HG03025 (cell line): ENCODE data around the gene ACTC1.
"Not testable (repeated sequence)": the region's sequence is repeated elsewhere in the genome, so short reads cannot be mapped to it uniquely, and the experiment has no call there.

Source experiments
- ATAC-seq: cut with Tn5 transposase; IDR thresholded peaks from one replicate; pipeline ENCODE4 v1.9.1; 2021; ENCODE audit warnings: mild to moderate bottlenecking, moderate library complexity; ENCODE audit not compliant: unreplicated experiment, low FRiP score

Gene ACTC1

DNA sequence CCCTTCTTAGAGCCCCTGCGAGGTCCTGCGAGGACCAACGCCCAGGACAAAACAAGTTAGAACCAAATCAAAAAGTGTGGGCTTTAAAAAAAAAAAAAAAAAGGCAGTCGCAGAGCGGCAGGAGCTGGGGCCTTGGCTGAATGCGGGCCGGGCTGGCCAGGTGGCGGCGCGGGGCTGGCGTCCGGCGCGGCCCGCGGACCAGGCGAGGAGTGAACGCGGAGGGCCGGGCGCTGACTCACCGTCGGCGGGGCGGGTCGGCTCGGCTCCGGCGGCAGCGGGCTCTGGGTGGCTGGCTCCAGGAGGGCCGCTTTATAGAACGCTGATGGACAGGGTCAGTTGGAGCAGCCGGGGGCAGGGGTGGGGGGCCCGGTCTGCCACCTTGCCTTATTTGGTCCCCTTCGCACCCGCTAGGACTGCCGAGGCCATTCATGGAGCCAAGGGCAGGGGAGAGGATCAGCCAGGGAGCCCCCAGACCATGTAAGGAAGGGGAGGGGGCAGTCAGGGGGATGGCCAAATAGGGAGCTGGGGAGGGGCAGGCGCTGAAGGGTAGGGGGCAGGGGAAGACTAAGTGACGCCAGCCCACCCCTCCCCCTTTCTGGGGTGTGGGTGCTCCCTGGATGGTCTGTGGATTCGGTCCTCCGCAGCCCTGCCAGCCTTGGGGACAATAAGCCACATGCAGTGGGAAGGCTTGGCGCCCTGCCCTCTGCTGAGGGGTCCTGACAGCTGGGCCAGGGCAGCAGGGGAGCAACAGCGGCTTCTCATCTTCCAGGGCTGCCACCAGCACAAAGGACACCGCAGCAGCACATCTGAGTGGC, at the start of gene ACTC1:
Gene ACTC1, minus strand, starts transcription at position 283 of the 815 bp plus-strand sequence. CDS start 741 bp downstream, outside the sequence.
- no peak for ATAC-seq

DNA sequence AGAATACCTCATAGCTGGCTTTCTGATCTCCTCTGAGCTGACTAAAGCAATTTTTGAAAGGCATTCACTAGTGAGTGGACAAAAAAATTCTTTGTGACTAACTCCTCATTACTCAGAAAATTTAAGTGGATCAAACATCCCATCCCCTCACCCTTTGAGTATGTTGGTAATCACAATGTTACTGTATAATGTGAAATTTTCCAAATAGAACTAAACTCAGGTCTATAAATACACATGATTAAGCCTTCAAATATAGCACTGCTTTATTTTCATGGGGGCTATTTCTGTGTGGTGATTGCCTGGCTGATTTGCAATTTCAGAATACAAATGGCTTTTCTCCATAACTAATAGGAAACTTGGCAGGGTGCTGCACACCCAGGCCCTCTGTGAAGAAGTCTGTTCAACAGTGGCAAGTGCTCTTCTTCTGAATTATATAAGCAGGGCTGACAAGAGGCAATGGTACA, 45.9 kb upstream of the ACTC1 start:
- ATAC-seq = no peak

GRCh38 chr15:34838282-34838681, 42.9 kb upstream of the ACTC1 start:
- ATAC-seq = no peak

- no peak for ATAC-seq
These were observed 42.1 kb upstream of the ACTC1 start for GRCh38 chr15:34837246-34838016.

DNA sequence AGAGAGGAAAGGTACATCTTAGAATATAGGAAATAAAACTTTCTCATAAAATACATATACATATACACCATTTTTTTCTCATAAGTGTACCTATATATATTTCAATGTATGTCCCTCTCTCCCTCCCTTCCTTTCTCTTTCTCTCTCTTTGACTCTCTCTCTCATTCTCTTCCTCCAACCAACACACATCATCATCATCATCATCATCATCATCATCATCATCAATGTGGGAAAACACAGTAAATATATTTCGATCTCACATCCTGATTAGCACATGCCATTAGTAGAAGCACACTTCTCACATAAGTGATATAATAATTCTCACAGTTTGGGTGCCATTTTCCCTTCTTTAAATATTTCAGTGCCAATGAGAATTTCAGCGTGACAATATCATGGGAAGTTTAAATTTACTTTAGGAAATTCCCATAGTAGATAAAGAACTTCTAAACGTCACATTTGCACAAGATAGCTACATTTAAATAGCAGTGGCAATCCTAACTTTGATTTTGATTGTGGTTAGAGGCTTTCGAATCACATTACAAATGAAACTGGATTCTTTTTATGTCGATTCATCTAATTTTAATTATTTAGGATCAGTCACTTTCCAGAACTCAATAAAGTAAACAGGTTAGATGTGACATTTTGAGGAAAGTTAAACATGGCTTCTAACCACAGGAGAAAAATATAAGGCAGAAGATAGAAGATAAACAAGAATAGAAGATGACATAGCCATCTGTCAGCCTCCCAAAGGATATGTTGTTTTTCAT, 33.0 kb upstream of the ACTC1 start:
- no peak for ATAC-seq

DNA sequence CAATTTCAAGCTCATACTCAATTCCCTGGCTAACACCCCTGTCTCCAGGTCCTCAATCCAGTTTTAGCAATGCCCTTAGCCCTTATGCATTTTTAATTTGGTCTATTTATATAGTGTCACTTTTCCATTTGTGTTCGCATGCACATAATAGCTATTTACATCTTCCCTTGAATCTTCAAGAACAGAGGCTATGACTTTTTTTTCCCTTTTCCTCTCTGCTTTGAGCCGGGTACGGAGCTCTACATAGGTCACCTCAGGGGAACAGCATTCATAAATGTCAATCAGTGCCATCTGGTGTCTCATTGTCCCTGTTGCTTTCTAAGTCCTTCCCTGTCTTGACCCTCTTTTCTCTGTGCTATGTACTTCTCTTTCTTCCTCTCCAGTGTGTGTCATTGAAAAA, 26.5 kb upstream of the ACTC1 start:
- no peak for ATAC-seq

GRCh38 chr15:34820110-34820509, 24.8 kb upstream of the ACTC1 start:
- no peak for ATAC-seq

DNA sequence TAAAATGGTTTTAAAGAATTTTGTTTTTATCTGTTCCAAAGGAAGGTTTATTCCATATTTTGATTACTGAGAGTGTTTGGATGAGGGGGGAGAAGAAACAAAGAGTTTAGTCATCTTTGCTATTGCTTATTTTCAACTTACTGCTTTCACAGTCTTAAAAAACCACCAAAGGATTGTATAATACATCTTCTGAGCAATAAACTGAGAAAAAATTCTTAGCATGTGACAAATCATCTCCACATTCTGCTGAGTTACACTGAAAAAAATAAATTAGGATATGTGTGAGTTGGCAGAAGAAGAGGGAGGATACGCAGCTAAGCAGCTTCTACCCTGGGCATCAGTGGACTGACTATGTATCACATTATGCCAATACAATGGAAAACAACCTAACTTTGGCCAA, 23.2 kb upstream of the ACTC1 start:
- no peak for ATAC-seq

DNA sequence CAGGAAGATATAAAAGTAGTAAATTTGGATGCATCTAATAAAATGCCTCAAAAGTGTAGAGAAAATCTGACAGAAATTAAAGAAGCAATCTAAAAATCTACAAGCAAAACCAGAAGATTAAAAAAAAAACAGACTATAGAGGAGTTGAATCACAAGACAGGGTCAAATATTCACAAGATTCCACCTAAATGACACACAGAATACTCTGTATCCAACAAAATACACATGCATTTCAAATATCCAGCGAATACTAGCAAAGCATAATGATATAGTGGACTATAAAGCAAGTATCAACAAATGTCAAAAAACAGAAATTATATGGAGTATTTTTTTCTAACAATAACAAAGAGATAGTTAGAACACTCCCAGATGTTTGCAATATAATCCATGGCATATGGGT, 20.5 kb upstream of the ACTC1 start:
- no peak for ATAC-seq

DNA sequence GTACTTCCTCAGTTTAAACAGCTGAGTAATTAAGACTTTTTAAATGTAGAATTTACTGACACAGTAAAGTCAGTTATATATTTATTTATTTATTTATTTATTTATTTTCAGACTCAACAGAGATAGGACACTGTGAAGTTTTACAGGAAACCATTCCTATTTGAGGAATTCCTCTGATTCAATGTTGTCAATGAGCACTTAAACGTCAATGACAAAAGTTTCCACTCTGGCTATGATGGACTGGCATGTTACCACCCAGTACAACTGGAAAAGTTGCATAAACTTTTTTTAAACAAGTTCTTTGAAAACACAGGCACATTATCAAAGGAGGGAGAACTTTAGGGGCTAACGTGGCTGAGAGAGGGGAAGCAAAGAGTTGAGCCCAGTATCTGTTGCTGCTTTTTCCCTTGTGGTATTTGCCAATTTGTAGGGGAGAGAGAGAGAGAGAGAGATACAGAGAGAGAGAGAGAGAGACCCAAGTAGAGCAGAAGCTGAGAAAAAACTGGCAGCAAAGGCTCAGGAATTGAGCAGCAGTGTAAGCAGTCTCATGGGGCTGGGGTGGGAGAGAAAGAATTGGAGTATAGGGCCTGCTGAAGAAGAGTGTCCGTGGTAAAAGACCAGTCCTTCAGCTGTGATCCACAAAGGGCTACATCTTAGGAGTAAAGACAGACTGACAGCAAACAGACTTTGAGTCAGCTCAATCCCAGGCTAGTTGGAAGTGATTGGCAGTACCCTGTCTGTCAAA, 18.3 kb upstream of the ACTC1 start:
- no peak for ATAC-seq

DNA sequence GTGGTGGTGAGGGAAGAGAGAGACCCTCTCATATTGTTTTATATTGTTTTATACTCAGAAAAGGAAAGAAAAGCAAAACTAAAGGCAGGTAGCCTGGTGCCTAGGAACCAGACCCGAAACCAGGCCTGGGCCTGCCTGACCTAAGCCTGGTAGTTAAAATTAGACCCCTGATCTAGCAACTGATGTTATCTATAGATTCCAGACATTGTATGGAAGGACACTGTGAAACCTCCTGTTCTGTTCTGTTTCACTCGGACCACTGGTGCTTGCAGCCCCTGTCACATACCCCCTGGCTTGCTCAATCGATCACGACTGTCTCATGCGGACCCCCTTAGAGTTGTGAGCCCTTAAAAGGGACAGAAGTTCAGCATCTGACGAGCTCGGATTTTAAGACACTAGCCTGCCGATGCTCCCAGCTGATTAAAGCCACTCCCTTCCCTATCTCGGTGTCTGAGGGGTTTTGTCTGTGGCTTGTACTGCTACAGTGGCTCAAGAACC, 17.6 kb upstream of the ACTC1 start:
- not testable (repeated sequence) for ATAC-seq

DNA sequence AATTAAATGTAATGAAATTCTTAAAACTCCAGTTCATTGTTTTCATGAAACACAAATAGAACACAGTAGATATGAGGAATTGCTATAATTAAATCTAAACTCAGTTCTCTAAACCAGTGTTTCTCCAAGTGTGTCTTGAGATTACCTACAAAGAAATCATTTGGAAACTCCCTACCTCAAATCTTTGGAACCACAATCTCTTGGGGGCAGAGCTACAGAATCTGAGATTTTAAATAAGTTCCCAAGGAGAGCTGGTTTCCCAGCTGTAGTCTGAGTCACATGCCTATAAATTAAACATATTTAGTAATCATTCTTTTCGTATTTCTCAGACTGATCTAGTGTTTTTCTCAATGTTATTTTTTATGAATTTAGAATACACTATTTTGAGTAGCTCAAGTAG, 17.0 kb upstream of the ACTC1 start:
- no peak for ATAC-seq

- no peak for ATAC-seq
These were observed 15.2 kb upstream of the ACTC1 start for GRCh38 chr15:34810443-34811129.

- ATAC-seq = no peak
These were observed 13.8 kb upstream of the ACTC1 start for GRCh38 chr15:34809186-34809585.

DNA sequence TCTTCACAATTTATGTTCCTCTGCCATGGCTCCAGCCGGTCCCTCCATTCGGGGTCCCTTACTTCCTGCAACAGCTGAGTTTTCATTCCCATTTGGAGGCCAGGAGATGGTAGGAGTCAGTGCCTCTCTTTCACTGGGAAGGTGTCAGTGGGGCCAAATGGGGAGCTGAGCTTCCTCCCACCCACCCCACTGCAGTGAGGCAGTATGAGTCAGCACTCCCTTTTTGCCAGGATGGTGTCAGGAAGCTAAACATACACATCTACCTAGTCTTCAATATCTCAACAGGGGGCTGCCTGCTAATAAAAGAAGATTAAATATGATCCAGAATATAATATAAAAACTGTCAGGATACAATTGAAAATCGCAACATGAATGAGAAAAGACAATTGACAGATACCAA, 12.7 kb upstream of the ACTC1 start:
- ATAC-seq = no peak

DNA sequence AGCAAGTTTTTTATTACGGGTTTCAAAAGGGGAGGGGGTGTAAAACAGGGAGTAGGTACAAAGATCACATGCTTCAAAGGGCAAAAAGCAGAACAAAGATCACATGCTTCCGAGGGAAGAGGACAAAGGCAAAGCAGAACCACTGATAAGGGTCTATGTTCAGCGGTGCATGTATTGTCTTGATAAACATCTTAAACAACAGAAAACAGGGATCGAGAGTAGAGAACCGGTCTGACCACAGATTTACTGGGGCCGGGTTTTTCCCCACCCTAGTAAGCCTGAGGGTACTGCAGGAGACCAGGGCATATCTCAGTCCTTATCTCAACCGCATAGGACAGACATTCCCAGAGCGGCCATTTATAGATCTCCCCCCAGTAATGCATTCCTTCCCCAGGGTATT, 11.9 kb upstream of the ACTC1 start:
- not testable (repeated sequence) for ATAC-seq

DNA sequence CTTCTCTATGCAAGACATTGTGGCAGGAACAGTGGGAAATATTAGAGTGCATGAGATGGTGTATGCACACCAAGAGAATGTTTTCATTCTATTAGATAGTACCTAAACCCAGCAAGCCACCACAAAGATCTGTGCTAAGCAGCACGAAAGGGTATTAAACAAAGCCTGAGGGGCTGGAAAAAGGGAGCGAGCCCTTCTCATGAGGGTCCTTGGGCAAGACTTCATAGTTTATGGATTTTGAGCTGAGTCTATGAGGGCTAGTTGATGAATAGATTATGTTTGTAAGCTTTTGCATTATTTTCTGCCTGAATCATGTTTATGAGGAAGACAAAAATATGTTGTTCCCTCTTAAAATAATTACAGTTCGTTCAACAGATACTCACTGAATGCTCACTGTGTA, 9.4 kb upstream of the ACTC1 start:
- no peak for ATAC-seq

- ATAC-seq = no peak
These were observed 8.8 kb upstream of the ACTC1 start for GRCh38 chr15:34804113-34804512.
